GM23338 (cell line): ENCODE measurements around the gene ZNF80.

Source experiments
- EZH2 ChIP-seq: fragments of 200-600 bp; sonication (generic); IDR thresholded peaks from one replicate; pipeline ENCODE4 v1.8.0; 2017; ENCODE audit warnings: antibody characterized with exemption, mild to moderate bottlenecking, low read depth; ENCODE audit not compliant: unreplicated experiment
- EZH2phosphoT487 ChIP-seq: fragments of 200-600 bp; sonication (generic); IDR thresholded peaks from one replicate; pipeline ENCODE4 v1.8.1; 2018; ENCODE audit warnings: antibody characterized with exemption; ENCODE audit not compliant: unreplicated experiment
- TF ChIP-seq, protein P1 (sequence below), 2 experiments: fragments of 200-600 bp in 1 of 2; sonication (generic) in 1 of 2; conservative IDR thresholded peaks; 2 replicates each; pipeline versions ENCODE4 v1.5.1 to v1.6.1; 2016 to 2017; ENCODE audit warnings: antibody characterized with exemption in 2 of 2, low read depth in 2 of 2, mild to moderate bottlenecking in 2 of 2, moderate library complexity in 1 of 2
- TF ChIP-seq, protein P2 (sequence below): IDR thresholded peaks from 2 replicates; pipeline ENCODE4 v1.6.1; 2016; ENCODE audit warnings: antibody characterized with exemption
- TF ChIP-seq, protein P3 (sequence below): IDR thresholded peaks from one replicate; pipeline ENCODE4 v1.6.1; 2018; ENCODE audit warnings: antibody characterized with exemption; ENCODE audit not compliant: unreplicated experiment

DNA sequence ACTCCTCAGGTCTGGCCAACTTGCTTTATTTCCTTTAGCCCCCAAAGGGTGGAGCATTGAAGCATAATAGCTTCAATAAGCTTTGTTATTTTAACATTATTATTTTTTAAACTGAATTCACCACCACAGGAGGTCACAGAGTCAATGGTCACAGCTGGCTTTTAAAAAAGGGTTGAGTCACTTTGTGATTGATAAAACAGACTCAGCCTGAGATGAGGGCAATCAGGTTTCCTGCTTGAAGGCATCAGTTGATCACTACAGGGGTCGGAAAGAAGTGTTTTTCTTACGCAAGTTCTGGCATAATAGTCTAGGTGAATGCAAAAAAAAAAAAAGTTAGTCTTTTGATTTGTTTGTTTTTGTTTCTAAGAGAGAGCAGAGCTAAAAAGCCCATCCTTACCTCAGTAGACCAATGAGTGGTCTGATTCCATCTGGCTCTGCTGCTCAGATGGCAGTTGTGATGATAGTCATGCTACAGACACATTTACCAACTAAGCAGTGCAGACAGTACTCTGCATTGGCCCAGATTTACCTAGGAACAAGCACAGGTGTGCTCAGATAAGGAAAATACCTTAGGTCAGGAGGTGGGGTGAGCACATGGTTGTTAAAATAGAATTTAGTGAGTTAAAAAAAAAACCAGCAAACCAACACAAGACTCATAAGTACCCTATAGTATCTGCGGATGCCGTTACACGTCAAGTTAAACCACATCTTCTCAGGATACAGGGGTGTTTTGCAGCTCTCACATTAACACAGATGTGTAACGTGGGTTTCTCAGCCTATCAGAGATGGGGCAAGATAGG, 22.6 kb downstream of the ZNF80 start:
- TF ChIP-seq, protein P1, sequence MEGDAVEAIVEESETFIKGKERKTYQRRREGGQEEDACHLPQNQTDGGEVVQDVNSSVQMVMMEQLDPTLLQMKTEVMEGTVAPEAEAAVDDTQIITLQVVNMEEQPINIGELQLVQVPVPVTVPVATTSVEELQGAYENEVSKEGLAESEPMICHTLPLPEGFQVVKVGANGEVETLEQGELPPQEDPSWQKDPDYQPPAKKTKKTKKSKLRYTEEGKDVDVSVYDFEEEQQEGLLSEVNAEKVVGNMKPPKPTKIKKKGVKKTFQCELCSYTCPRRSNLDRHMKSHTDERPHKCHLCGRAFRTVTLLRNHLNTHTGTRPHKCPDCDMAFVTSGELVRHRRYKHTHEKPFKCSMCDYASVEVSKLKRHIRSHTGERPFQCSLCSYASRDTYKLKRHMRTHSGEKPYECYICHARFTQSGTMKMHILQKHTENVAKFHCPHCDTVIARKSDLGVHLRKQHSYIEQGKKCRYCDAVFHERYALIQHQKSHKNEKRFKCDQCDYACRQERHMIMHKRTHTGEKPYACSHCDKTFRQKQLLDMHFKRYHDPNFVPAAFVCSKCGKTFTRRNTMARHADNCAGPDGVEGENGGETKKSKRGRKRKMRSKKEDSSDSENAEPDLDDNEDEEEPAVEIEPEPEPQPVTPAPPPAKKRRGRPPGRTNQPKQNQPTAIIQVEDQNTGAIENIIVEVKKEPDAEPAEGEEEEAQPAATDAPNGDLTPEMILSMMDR (conservative IDR thresholded peaks at IDR 0.05; ENCODE audit: low read depth in 2 of 2) = no peak
- TF ChIP-seq EZH2phosphoT487 (no peak), EZH2 (no peak)
- TF ChIP-seq, protein P2, sequence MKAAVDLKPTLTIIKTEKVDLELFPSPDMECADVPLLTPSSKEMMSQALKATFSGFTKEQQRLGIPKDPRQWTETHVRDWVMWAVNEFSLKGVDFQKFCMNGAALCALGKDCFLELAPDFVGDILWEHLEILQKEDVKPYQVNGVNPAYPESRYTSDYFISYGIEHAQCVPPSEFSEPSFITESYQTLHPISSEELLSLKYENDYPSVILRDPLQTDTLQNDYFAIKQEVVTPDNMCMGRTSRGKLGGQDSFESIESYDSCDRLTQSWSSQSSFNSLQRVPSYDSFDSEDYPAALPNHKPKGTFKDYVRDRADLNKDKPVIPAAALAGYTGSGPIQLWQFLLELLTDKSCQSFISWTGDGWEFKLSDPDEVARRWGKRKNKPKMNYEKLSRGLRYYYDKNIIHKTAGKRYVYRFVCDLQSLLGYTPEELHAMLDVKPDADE = no peak
- TF ChIP-seq, protein P3, sequence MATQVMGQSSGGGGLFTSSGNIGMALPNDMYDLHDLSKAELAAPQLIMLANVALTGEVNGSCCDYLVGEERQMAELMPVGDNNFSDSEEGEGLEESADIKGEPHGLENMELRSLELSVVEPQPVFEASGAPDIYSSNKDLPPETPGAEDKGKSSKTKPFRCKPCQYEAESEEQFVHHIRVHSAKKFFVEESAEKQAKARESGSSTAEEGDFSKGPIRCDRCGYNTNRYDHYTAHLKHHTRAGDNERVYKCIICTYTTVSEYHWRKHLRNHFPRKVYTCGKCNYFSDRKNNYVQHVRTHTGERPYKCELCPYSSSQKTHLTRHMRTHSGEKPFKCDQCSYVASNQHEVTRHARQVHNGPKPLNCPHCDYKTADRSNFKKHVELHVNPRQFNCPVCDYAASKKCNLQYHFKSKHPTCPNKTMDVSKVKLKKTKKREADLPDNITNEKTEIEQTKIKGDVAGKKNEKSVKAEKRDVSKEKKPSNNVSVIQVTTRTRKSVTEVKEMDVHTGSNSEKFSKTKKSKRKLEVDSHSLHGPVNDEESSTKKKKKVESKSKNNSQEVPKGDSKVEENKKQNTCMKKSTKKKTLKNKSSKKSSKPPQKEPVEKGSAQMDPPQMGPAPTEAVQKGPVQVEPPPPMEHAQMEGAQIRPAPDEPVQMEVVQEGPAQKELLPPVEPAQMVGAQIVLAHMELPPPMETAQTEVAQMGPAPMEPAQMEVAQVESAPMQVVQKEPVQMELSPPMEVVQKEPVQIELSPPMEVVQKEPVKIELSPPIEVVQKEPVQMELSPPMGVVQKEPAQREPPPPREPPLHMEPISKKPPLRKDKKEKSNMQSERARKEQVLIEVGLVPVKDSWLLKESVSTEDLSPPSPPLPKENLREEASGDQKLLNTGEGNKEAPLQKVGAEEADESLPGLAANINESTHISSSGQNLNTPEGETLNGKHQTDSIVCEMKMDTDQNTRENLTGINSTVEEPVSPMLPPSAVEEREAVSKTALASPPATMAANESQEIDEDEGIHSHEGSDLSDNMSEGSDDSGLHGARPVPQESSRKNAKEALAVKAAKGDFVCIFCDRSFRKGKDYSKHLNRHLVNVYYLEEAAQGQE = no peak
